UCSD-AML1 (cell line): Measurements from ENCODE around the gene PCDHGB7.
A peak's percentile ranks its signal among the peaks of the same experiment; 100 is the strongest.
"Not testable (repeated sequence)": the region's sequence is repeated elsewhere in the genome, so short reads cannot be mapped to it uniquely, and the experiment has no call there.

Source experiments
- DNase-seq: peaks from one replicate; lab custom pipeline; 2025; ENCODE audit not compliant: unreplicated experiment; lab: John Stamatoyannopoulos, UW

PCDHGB7 gene

DNA sequence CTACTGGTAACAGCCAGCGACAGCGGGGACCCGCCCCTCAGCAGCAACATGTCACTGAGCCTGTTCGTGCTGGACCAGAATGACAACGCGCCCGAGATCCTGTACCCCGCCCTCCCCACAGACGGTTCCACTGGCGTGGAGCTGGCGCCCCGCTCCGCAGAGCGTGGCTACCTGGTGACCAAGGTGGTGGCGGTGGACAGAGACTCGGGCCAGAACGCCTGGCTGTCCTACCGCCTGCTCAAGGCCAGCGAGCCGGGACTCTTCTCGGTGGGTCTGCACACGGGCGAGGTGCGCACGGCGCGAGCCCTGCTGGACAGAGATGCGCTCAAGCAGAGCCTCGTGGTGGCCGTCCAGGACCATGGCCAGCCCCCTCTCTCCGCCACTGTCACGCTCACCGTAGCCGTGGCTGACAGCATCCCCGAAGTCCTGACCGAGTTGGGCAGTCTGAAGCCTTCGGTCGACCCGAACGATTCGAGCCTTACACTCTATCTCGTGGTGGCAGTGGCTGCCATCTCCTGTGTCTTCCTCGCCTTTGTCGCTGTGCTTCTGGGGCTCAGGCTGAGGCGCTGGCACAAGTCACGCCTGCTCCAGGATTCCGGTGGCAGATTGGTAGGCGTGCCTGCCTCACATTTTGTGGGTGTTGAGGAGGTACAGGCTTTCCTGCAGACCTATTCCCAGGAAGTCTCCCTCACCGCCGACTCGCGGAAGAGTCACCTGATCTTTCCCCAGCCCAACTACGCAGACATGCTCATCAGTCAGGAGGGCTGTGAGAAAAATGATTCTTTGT, 22.9 kb upstream of the PCDHGB7 start:
- DNase-seq, result not testable (repeated sequence)

DNA sequence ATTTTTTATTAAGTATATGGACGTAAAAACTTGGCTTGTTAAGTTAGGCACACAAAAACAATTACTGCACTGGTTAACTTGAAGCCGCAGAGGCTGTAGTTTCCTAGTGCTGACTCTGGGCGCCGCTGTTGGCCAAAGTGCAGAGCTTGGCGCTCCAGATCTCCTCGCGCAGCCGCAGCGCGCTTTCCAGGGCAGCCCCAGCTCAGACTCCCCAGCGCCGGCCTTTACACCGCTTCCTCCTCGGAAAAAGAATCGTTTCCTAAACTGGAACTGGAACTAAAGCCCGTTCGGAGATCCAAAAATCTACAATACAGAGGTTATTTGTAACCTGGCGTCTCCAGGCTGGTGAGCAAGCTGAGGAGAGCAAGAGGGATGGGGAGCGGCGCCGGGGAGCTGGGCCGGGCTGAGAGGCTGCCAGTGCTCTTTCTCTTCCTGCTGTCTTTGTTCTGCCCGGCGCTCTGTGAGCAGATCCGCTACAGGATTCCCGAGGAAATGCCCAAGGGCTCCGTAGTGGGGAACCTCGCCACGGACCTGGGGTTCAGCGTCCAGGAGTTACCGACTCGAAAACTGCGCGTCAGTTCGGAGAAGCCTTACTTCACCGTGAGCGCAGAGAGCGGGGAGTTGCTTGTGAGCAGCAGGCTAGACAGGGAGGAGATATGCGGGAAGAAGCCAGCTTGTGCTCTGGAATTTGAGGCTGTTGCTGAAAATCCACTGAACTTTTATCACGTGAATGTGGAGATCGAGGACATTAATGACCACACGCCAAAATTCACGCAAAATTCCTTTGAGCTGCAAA, 19.5 kb upstream of the PCDHGB7 start, which contains the start of gene PCDHGB5:
Gene PCDHGB5 (plus strand): TSS at position 192 of the 796 bp plus-strand sequence. CDS start 181 bp downstream, at position 373.
- DNase-seq, result not testable (repeated sequence)

DNA sequence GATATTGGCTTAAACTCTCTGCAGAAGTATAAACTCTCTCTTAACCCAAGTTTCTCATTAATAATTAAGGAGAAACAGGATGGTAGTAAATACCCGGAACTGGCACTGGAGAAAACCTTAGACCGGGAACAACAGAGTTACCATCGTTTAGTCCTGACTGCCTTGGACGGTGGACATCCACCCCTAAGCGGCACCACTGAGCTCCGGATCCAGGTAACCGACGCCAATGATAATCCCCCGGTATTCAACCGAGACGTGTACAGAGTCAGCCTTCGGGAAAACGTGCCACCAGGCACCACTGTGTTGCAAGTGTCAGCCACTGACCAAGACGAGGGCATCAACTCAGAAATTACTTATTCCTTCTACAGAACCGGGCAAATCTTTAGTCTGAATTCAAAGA, 18.9 kb upstream of the PCDHGB7 start:
- DNase-seq, result no peak

DNA sequence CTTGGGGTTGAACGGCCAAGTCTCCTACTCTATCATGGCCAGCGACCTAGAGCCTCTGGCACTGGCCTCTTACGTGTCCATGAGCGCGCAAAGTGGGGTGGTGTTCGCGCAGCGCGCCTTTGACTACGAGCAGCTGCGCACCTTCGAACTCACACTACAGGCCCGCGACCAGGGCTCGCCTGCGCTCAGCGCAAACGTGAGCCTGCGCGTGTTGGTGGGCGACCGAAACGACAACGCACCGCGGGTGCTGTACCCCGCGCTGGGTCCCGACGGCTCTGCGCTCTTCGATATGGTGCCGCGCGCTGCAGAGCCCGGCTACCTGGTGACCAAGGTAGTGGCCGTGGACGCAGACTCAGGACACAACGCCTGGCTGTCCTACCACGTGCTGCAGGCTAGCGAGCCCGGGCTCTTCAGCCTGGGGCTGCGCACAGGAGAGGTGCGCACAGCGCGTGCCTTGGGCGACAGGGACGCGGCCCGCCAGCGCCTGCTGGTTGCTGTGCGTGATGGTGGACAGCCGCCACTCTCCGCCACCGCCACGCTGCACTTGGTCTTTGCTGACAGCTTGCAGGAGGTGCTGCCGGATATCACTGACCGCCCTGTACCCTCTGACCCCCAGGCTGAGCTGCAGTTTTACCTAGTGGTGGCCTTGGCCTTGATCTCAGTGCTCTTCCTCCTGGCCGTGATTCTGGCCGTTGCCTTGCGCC, 17.8 kb upstream of the PCDHGB7 start:
- no peak for DNase-seq

DNA sequence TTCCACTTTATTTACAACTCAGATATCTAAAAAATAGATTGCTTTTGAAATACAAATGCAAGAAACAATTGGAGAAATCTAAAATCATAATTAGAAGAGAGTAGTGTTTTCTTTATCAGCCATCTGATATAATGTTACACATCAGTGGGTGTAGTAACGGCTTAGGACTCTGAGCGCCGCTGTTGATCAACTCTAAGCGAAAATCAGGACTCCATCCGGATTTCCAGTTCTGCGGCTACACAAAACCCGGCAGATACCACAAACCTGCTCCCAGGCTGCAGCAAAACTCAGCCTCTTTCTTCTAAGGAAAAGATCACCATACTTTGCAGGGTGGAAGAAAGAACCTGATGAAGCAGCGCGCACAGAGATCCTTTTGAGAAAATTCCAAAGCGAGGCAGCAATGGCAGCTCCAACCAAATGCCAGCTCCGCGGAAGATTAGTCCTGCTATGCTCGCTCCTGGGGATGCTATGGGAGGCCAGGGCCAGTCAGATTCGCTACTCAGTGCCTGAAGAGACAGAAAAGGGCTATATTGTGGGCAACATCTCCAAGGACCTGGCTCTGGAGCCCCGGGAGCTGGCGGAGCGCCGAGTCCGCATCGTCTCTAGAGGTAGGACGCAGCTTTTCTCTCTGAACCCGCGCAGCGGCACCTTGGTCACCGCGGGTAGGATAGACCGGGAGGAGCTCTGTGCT, 14.8 kb upstream of the PCDHGB7 start, which contains the start of gene PCDHGA9:
Gene PCDHGA9 (plus strand): TSS at position 226 of the 691 bp plus-strand sequence. CDS start 175 bp downstream, at position 401.
- DNase-seq, result no peak

DNA sequence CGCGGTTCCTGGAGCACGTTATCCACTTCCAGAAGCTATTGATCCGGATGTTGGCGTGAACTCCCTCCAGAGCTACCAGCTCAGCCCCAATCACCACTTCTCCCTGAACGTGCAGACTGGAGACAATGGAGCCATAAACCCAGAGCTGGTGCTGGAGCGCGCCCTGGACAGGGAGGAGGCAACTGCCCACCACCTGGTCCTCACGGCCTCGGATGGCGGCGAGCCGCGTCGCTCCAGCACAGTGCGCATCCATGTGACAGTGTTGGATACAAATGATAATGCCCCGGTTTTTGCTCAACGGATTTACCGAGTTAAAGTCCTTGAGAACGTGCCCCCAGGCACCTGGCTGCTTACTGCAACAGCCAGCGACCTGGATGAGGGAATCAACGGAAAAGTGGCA, 14.1 kb upstream of the PCDHGB7 start:
- DNase-seq, result no peak

DNA sequence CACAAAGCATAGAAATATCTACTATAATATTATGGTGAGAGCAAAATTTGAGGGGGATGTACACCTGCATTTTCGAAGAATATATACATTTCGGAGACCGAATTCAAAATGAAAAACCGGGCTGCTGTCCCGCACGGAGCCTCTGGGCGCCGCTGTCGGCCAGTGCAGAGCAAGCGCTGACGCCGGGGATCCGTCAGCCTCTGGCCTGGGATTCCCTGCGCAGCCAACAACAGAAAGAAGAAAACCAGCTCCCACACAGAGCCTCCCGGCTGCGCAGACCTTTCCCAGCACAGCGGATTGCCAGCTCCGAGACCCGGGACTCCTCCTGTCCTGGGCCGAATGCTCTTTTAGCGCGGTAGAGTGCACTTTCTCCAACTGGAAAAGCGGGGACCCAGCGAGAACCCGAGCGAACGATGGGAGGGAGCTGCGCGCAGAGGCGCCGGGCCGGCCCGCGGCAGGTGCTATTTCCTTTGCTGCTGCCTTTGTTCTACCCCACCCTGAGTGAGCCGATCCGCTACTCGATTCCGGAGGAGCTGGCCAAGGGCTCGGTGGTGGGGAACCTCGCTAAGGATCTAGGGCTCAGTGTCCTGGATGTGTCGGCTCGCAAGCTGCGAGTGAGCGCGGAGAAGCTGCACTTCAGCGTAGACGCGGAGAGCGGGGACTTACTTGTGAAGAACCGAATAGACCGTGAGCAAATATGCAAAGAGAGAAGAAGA, 9.5 kb upstream of the PCDHGB7 start, which contains the start of gene PCDHGB6:
Gene PCDHGB6 (plus strand): TSS at position 232 of the 716 bp plus-strand sequence. CDS start 182 bp downstream, at position 414.
- not testable (repeated sequence) for DNase-seq

DNA sequence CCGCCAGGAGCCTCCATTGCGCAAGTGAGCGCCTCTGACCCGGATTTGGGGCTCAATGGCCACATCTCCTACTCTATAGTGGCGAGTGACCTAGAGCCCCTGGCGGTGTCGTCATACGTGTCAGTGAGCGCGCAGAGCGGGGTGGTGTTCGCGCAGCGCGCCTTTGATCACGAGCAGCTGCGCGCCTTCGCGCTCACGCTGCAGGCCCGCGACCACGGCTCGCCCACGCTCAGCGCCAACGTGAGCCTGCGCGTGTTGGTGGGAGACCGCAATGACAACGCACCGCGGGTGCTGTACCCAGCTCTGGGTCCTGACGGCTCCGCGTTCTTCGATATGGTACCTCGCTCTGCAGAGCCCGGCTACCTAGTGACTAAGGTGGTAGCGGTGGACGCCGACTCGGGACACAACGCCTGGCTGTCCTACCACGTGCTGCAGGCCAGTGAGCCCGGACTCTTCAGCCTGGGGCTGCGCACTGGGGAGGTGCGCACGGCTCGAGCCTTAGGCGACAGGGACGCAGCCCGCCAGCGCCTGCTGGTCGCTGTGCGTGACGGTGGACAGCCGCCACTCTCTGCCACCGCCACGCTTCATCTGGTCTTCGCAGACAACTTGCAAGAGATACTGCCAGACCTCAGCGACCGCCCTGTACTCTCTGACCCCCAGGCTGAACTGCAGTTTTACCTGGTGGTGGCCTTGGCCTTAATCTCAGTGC, 7.7 kb upstream of the PCDHGB7 start:
- no peak for DNase-seq

DNA sequence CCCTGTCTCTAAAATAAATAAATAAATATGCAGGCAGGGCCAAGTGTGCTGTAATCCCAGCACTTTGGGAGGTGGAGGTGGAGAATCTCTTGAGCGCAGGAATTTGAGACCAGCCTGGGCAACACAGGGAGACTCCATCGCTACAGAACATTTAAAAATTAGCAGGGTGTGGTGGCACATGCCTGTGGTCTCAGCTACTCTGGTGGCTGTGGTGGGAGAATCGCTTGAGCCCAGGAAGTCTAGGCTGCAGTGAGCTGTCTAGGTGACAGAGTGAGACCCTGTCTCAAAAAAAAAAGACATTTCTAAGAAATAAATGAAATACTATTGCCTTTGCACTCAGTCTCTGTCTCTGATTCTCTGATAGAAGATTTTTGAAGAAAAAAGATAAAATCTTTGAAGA, 5.9 kb upstream of the PCDHGB7 start:
- no peak for DNase-seq

DNA sequence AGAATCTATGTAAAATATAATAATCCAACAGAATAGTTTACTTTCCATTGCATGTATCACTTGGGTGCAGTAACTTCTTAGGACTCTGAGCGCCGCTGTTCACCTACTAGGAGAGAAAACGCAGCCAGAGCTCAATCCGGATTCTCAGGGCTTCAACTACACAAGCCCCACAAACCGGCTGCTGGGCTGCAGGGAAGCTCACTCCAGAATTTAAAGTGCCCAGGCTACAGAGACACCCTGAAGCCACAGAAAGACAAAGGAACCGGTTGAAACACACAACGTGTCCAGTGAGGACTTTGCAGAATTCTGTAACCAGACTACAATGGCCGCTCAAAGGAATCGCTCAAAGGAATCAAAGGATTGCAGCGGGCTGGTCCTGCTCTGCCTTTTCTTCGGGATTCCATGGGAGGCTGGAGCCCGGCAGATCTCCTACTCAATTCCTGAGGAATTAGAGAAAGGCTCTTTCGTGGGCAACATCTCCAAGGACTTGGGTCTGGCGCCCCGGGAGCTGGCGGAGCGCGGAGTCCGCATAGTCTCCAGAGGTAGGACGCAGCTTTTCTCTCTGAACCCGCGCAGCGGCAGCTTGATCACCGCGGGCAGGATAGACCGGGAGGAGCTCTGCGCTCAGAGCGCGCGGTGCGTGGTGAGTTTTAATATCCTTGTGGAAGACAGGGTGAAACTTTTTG, 4.5 kb upstream of the PCDHGB7 start, which contains the start of gene PCDHGA10:
Gene PCDHGA10 (plus strand): TSS at position 134 of the 686 bp plus-strand sequence. CDS start 189 bp downstream, at position 323.
- peak; percentile 23 for DNase-seq

DNA sequence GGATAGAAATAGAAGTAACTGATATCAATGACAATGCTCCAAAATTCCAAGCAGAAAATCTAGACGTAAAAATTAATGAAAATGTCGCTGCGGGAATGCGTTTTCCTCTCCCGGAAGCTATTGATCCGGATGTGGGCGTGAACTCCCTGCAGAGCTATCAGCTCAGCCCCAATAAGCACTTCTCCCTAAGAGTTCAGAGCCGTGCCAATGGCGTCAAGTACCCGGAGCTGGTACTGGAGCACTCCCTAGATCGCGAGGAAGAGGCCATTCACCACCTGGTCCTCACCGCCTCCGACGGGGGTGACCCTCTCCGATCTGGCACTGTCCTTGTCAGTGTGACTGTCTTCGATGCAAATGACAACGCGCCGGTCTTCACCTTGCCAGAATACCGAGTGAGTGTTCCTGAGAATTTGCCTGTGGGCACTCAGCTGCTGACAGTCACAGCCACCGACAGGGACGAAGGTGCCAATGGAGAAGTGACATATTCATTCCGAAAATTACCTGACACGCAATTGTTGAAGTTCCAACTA, 3.9 kb upstream of the PCDHGB7 start:
- no peak for DNase-seq

DNA sequence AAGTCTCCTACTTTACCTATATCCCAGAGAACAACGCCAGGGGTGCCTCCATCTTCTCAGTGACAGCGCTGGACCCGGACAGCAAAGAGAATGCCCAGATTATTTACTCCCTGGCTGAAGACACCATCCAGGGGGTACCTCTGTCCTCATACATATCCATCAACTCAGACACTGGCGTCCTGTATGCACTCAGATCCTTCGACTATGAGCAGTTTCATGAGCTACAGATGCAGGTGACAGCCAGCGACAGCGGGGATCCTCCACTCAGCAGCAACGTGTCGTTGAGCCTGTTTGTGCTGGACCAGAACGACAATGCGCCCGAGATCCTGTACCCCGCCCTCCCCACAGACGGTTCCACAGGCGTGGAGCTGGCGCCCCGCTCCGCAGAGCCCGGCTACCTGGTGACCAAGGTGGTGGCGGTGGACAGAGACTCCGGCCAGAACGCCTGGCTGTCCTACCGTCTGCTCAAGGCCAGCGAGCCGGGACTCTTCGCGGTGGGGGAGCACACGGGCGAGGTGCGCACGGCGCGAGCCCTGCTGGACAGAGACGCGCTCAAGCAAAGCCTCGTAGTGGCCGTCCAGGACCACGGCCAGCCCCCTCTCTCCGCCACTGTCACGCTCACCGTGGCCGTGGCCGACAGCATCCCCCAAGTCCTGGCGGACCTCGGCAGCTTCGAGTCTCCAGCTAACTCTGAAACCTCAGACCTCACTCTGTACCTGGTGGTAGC, 2.8 kb upstream of the PCDHGB7 start:
- DNase-seq, result not testable (repeated sequence)

DNA sequence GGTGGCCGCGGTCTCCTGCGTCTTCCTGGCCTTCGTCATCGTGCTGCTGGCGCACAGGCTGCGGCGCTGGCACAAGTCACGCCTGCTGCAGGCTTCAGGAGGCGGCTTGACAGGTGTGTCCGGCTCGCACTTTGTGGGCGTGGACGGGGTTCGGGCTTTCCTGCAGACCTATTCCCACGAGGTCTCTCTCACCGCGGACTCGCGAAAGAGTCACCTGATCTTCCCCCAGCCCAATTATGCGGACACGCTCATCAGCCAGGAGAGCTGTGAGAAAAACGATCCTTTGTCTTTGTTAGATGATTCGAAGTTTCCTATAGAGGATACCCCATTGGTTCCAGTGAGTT, 2.2 kb upstream of the PCDHGB7 start:
- DNase-seq, result not testable (repeated sequence)

DNA sequence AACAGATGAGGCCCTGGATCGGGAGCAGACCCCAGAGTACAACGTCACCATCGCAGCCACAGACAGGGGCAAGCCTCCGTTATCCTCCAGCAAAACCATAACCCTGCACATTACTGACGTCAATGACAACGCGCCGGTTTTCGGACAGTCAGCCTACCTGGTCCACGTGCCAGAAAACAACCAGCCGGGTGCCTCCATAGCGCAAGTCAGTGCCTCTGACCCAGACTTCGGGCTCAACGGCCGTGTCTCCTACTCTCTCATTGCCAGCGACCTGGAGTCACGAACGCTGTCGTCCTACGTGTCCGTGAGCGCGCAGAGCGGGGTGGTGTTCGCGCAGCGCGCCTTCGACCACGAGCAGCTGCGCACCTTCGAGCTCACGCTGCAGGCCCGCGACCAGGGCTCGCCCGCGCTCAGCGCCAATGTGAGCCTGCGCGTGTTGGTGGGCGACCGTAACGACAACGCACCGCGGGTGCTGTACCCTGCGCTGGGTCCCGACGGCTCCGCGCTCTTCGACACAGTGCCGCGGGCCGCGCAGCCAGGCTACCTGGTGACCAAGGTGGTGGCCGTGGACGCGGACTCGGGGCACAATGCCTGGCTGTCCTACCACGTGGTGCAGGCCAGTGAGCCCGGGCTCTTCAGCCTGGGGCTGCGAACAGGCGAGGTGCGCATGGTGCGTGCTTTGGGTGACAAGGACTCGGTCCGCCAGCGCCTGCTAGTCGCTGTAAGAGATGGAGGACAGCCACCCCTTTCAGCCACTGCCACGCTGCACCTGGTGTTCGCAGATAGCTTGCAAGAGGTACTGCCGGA, 1.8 kb downstream of the PCDHGB7 start:
- DNase-seq, result no peak

DNA sequence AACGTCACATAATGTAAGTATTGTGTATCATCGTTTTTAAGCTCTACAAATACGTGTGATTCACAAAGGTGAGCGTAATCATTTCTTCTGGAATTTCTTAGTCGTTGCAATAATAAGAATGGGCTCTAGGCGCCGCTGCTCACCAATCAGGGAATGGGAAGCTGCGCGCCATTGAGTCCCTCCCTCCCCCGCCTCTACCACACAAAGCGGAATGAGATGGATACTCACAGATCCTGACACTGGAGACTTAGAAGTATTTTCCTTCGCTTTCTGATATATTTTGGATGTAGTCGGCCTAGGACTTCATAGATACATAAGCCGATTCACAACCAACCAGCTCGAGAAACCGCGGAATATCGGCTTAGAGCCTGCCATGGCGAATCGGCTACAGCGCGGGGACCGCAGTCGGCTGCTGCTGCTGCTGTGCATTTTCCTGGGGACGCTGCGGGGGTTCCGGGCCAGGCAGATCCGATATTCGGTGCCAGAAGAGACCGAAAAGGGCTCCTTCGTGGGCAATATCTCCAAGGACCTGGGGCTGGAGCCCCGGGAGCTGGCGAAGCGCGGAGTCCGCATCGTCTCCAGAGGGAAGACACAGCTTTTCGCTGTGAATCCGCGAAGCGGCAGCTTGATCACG, 3.5 kb downstream of the PCDHGB7 start, which contains the start of gene PCDHGA11:
Gene PCDHGA11 (plus strand): TSS at position 197 of the 634 bp plus-strand sequence. CDS start 177 bp downstream, at position 374.
- DNase-seq, result peak; percentile 44

DNA sequence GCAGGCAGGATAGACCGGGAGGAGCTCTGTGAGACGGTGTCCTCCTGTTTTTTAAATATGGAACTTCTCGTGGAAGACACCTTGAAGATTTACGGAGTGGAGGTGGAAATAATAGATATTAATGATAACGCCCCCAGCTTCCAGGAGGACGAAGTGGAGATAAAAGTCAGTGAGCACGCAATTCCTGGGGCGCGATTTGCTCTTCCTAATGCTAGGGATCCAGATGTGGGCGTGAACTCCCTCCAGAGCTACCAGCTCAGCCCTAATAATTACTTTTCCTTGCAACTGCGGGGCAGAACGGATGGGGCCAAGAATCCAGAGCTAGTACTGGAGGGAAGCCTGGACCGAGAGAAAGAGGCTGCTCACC, 4.0 kb downstream of the PCDHGB7 start:
- no peak for DNase-seq
